RPMI8226 (cell line): Measurements from ENCODE around the gene MAP4.
"Not testable (repeated sequence)": the region's sequence is repeated elsewhere in the genome, so short reads cannot be mapped to it uniquely, and the experiment has no call there.

Source experiments
- DNase-seq: peaks from one replicate; pipeline ENCODE4 v3.0.0-alpha.2; 2015

Gene MAP4

DNA sequence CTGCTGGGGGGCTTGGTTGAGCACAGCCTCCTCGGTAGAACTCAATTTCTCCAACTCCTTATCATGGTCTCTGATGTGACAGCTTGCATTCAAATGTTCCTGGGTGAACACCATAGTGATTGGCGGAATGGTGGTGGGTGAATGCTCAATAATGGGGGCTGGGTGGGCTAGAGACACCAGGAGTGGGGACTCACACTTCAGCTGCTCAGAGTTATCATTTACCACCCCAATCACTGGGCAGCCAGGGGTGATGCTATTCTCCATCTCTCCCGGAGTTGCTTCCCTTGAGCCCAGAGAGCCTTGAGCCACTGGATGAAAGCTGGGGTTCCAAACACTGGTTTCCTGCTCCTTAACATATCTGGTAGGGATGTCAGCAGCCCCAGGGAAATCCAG lies 124.6 kb downstream of the MAP4 start:
- no peak for DNase-seq

DNA sequence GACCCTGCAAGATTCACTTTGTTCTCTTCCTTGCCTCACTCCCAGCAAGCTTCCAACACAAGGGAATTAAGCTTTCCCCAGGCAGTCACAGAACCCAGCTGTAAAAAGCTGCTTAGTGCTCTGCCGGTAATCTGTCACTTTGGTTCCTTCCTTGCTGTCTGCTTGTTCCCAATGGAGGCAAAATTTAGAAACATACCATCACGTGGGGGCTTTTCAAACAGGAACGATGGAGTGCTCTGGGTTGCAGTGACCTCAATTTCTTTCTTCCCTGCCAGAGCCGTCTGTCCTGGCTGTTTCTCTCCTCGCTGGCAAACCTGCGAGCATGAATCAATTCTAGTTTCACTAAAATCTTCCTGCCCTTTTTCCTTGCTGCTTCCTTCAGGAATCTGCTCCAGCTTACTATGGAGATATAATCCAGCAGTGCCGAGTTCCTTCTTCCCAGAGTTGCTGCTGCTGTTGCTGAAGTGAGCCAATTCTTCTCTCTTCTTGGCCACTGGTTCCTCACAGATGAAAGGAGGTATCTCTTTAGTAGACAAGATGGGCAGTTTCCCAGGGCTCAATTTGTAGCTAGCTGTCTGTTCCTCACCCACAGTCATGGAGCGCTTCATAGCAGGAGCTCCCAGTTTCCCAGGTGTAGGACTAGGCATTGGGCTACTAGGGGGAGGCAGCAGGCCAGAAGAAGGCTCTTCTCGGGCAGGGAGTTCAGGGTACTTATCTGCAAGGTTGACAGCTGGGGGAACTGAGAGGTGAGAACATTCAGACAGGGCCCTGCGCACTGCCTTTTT lies 125.2 kb downstream of the MAP4 start:
- no peak for DNase-seq

DNA sequence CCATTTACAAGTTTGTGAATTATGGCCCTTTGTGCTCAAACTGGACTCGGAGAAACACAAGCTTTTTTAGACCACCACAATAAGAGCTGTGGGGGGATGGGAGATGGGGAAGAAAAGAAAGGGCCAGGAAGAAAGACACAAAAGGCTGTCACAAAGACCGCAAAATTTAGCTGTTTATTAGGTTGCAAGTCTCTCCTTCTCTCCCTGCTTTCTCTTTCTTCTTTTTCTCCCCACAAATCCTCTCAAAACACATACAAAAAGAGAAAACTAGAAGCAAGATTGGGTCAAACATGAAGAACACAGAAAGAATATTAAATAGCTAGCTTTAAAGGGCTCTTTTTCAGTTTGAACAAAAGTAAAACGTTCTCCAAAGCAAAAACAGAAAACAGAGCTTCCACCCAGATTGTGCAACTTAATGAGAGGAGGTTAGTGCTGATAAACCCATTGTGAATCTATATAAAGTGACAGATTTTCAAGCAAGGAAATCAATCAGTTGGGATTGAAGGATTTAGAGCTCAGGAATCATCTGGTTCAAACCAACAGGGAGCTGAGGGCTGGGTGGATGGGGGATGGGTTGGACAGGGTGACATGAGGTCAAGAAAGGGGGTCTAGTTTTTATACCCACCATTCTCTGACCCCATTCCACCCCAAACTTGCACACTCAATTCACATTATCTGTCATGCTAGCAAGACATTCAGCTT lies 125.9 kb downstream of the MAP4 start:
- DNase-seq = no peak

DNA sequence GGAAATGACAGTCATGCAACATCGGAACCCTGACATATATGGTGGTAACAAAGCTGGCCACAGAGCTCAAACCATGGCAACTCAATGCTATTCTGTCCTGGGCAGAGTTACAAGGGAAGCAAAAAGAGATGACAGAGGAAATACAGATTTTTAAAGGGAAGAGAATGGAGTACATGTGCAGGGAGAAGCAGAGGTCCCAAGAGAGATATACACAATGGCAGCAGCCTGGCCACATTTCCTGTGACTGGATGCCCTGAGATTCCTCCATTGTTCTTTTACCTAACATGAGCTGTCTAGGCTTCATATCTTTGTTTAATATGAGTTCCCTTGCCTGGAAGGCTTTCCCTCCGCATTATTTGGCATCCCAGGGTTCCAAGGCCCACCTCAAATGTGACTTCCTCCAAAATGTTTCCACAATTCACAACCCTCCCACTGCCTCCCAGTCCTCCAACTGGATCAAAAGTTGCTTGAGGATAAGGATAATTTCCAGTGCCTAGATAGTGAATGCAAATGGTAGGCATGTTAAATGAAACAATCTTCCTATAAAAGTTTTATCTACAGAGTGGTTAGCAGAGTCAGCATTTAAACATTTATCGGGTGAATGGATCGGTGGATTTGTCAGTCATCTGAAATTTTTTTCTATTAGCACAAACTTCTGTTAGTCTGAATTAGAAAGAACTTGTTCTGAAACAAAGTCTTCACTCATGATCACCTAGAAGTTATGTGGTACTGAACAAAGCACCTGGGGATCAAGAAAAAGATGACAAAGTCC lies 127.0 kb downstream of the MAP4 start:
- DNase-seq = no peak

DNA sequence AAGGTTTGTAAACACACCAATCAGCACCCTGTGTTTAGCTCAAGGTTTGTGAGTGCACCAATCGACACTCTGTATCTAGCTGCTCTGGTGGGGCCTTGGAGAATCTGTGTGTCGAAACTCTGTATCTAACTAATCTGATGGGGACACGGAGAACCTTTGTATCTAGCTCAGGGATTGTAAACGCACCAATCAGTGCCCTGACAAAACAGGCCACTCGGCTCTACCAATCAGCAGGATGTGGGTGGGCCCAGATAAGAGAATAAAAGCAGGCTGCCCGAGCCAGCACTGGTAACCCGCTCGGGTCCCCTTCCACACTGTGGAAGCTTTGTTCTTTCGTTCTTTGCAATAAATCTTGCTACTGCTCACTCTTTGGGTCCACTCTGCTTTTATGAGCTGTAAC lies 128.2 kb downstream of the MAP4 start:
- not testable (repeated sequence) for DNase-seq

DNA sequence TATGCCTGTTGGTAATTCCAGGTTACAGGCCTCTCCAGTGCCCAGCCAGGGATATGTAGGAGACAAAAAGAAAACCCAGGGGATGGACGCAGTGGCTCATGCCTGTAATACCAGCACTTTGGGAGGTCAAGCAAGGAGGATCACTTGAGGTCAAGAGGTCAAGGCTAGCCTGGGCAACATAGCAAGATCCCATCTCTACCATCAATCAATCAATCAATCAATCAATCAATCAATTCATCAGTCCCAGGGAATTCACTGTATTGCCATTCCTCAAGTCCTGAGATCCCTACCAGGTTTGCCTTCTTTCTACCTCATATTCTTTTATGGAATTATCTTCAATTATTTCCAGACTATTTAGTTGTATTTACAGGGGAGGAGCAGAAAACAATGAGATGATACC lies 131.0 kb downstream of the MAP4 start:
- DNase-seq = no peak

DNA sequence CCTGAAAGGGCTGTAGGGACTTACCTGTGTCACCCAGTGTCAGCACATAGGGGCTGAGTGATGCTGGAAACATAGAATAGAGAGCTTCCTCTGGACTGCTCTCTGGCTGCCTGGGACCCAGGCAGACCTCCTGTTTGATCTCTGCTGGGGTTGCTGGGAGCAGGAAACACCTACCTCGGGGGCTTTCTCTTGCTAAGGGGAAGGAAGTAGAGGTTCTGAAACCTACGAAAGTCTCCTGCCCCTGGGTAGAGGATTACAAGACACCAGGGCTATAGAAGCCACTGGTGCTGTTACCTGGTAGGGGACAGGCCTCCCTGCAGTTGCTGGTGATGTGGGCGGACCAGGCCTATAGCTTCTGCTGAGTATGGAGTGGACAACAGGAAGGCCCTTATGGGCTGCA lies 131.6 kb downstream of the MAP4 start:
- no peak for DNase-seq

DNA sequence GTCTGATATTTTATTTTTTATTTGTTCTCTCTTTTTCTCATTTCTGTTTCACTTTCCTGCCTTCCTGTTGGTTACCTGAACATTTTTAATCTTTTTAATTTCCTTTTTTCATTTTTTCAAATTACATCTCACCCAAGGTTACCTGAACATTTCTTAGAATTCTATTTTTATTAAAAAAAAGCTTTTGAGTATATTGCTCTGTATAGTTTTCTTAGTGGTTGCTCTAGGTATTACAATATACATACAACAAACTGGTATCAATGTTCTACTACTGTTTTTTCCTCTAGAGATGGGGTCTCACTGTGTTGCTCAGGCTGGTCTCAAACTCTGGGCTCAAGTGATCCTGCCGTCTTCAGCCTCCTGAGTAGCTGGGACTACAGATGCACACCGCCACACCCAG lies 133.9 kb downstream of the MAP4 start:
- DNase-seq = no peak

DNA sequence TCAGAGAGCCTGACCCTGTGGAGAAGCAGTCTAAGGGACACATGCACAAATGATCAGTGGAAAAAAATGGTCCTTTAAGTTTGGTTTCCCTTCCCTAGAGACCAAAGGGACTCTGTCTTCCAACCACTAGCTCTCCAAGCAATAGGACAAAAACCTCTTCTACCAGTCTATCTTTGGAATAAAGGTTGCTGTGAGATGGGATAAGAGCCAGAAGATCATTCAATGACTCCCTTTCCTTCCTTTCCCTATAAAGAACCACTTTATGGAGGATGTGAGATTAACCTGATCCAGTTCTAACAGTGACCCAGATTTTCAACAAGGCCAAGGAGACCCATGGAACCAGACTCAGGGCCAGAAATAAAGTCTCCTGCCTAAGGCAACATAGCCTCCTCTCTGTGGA lies 138.5 kb downstream of the MAP4 start:
- DNase-seq = no peak

DNA sequence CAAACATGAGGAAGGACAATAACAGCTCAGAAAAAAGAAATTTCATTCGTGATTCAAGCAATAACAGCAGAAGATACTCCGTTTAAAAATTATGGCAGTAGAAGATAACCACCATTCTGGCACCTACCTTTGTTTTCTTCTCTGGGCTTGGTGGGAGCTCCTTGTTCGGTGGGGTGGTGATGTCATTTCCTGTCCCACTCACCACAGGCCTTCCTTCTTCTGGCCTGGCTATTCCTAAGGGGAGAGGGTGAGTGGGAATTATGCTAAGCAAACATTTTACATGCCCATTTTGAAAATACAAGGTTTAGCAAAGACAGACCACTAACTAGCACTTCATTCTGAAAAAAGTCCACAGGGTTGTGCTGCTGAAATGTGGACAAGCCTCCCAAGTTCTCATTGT lies 138.9 kb downstream of the MAP4 start:
- DNase-seq = no peak

DNA sequence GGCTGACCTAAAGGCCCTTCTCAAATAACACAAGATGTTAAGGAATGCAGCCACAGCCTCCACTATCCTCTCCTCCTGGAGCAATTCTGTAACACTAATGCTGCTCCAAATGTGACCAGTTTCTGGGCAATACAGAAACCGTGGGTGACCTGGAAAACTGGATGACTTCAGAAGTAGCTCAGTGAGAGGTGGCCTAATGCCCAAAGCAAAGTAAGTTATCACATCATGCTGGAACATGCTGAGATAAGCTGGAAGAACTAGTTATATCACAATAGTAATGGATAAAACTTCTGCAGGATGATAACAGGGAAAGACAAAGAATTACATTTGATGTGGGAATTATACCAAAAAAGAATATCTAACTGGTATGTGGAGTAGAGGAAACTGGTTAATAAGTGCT lies 141.3 kb downstream of the MAP4 start:
- no peak for DNase-seq

DNA sequence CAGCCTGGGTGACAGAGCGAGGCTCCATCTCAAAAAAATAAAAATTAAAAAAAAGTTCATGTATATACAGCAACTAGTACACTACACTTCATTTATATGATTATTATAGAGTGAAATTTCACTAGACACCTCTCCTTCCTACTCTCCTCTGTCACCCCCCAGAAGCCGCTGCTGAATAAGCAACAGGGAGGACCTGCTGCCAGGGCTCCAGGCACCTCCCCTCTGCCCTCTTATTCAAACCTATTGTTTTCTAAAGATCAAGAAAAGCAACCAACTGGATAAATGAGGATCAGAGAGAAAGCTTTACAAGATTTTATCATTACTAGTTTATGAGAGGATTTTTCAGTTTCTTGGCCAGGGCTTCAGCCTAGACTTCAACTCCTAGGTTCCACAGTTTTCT lies 141.8 kb downstream of the MAP4 start:
- no peak for DNase-seq

DNA sequence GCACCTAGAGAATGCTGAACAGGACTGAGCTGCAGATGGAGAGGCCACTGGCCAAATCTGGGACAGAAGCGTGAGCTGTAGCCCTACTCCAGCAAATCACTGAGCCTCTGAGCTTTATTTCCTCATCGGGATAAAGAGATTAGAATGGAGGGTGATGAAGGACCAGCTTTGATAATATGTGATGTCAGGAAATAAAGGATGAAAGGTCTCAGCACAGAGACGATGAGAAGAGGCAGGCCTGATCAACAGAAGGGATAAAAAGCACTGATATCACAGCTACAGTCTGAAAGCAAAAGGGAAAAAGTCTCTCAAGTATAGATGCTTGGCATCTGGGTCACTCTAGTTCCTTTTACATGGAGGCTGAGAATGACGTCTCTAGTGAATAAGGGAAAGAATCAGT lies 143.3 kb downstream of the MAP4 start:
- no peak for DNase-seq

DNA sequence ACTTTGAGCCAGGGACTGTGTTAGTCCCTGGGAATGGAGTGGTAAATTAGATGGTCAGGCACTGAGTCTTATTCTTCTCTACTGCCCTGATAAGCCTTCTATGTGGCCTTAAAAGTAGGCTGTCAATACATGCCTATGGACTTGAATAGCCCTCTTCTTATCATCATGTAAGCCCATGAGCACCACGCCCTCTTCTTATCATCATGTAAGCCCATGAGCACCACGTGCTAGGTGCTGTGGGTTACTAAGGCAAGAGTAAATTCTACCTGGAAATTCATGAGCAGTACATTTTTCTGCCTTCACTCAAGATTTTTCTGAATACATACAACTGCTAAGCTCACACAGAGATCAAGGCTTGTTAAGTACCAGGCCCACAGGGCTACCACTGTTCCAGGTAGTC lies 144.8 kb downstream of the MAP4 start:
- DNase-seq = no peak

DNA sequence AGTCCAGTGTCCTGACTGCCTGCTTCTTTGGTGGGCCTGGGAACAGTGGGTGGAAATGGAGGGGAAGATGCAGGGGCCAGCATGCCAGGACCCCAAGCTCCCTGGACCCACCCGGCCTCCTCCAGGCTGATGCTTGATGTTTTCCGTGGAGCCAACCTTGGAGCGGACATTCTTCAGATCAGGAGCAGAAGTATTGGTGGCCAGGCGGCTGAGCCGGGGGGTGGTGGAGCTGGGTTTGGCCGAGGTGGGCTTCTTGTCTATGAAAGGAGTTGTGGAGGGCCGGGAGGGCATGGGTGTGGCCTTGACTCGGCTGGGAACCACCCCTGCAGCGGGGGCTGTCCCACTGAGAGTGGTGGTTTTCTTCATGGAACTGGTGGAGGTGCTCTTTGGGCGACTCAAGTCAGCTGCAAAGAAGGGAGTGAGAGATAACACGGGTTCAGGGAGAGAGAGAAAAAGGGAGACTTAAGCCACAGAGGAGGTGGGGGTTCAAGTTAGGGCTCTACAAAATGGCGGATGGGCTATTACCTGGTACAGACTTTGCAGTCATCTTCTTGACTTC lies 145.4 kb downstream of the MAP4 start:
- DNase-seq = no peak

DNA sequence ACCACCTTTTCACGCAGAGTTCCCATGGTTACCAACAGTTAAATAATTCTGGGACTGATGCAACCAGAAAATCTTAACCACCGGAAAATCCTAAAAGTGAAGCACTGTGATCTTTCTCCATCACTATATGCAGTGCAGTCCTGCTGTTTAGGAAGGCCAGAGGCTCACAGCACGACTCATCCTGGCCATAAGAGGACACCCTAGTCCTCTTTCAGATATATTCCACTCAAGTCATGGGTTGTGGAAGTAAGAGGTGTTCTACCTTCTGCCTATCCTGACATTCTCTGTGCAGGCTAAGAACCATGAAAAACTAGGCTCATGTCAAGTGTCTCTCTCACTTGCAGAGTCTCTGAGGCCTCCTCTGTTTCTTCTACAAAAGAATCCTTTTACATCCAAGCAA lies 146.1 kb downstream of the MAP4 start:
- no peak for DNase-seq

DNA sequence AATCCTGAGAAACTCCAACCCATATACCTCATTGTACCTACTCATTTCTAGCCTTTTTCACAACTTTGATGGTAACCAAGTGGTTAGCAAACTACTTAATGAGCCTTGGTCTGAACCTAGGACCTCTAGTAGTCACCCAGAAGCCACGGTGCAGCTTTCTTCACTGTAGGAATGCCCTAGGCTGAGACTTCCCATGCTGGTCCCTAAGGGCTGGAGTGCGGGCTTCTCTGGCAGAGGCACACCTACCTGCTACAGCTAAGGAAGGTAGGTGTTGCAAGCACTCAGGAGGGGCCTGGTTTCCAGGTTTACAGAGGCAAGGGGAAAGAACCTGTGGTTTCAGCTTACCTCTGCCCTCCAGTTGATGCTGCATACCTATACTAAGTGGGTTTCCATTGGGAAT lies 147.9 kb downstream of the MAP4 start:
- no peak for DNase-seq

DNA sequence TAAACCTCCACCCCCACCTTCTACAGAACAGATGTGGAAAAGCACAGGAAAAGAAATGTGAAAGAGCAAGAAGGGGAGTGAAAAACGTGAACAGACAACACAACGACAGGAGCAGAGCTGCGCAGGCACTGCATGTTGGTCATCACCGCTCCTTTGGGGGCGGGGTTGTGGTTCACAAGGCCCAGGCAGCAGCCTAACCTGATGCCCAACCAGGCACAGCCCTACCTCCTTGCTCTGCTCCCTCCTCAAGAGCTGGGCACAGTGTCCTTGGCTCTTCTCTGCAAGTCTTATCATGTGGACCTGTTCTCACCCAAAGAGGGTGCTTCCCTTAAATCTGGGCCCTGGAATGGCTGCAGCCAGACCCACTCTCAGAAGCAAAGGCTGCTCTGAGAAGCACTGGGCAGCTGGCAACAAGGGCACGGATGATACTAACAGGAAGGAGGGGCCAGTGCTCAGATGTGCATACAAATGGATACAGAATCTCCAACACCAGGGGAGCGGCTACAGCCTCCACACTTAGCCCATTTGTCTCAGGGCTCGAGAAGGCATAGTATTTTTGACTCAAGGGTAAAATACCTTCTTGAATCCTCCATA lies 148.7 kb downstream of the MAP4 start:
- no peak for DNase-seq

DNA sequence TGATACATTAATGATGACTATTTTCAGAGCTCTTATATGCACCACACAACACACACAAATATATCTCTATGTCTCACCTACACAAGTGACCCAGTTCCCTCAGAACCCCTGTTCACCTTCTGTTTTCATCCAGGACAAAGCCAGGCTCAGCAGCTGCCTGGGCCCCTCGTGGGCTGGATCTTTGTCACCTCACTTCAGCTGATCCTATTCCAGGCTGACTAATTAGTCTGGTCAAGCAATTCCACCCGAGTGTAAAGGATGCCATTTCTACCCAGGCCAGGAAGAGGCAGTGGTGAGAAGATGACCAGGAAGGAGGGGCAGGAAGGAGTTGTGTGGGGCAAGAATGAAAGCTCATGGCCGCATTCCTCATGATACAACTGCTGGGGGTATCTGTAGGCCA lies 151.0 kb downstream of the MAP4 start:
- DNase-seq = no peak

DNA sequence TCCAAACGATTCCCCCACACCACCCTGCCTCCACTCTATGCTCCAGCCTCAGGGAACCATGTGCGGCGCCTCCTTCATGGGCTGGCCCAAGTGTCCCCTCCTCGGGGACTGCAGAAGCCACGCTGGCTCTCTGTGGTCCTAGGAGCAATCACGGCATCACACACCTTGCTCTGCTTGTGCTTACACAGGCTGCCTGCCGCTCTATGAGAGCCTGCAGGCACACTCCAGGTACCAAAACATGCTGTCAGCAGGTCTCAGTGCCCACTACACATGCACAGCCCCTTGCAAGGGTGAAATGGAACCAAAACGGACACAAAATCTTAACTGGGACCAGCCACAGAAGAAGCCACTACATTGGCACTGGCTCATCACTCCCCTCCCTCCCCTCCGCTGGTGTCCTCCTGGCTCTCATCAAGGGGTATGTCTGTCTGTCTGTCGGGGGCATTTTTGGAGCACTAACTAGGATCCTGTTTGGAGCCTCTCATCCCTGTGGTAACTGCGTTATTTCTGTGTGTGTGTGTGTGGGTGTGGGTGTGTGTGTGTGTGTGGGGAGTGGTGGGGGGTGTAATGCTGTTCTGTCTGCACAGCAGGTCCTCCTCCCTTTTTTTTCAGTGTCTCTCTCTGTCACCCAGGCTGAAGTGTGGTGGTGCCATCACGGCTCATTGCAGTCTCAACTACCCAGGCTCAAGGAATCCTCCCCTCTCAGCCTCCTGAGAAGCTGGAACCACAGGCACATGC lies 152.7 kb downstream of the MAP4 start:
- DNase-seq = no peak

DNA sequence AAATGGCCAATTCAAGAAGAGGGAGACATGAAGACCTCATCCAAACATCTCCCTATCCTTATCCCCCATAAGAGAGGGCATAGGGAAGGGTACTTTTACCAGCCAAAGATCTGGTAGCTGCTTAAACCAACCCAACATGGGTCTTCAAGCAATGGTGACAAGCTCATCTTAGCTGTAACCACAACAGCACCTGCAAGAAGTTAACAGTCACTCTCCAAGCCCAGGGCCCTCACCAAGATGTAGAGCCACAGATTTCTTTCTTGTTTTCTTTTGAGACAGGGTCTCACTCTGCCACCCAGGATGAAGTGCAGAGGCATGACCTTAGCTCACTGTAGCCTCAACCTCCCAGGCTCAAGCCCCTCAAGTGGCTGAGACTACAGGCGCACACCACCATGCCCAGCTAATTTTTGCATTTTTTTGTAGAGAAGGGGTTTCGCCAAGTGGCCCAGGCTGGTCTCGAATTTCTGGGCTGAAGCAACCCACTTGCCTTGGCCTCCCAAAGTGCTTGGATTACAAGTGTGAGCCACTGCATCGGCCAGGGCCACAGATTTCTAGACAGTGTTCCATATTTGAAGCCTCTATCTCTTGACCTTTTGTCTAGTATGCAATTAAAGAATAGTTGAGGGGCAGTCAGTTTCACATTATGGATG lies 156.1 kb downstream of the MAP4 start:
- DNase-seq = no peak

DNA sequence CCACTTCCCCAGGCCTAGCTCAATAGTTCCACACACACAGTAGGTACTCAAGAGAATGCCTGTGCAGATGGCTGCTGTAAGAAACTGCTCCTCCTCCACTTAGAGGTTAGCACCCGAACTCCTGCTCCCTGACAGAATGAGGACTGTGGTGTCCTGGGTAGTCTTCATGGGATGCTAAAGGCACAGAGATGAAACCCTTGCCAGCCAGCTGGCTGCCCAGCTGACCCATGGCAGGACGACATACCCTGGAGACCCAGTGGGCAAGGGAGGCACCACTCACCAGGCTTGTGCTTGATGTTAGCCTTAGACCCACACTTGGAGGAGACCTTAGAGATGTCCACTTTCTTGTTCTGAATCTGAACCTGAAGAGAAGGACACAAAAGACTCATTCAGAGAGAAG lies 159.1 kb downstream of the MAP4 start:
- no peak for DNase-seq
